Pancreas (tissue), 10 donors: ENCODE results near the gene CTNNA3. TPM values are rescaled to one million over a fixed set of nuclear protein-coding genes. Genes with fewer than 3 reads are reported as not detected.

Experiments
- ATAC-seq, 4 donors: fragments of 200-7000 bp; cut with Tn5 transposase; one replicate each; pipeline versions ENCODE4 v1.8.0 to v1.9.1; 2020; ENCODE audit warnings: mild to moderate bottlenecking in 4 of 4, moderate library complexity in 4 of 4
- DNase-seq, 6 donors: peaks; one replicate each; pipeline ENCODE4 v3.0.0-alpha.2; 2020
- FAIRE-seq: peaks from 2 replicates; lab custom pipeline; 2012; peaks lifted over from hg19 to GRCh38; lab: Jason Lieb, UNC
- H3K27ac ChIP-seq, 4 donors: fragments of 200-600 bp; sonication (generic); 1 replicate in 3 of 4; 2 replicates in 1 of 4; pipeline versions ENCODE4 v1.5.0 to v1.8.0; 2020
- H3K27me3 ChIP-seq, 4 donors: fragments of 200-600 bp; one replicate each; pipeline ENCODE4 v1.8.0; 2021
- H3K36me3 ChIP-seq, 3 donors: fragments of 200-600 bp; sonication (generic) in 1 of 3; one replicate each; pipeline versions ENCODE4 v1.5.0 to v1.8.0; 2020 to 2021
- H3K4me1 ChIP-seq, 3 donors: fragments of 200-600 bp; one replicate each; pipeline ENCODE4 v1.8.0; 2021
- H3K4me3 ChIP-seq, 4 donors: fragments of 200-600 bp; sonication (generic) in 2 of 4; one replicate each; pipeline versions ENCODE4 v1.5.0 to v1.8.0; 2020 to 2021
- H3K9me3 ChIP-seq, 4 donors: fragments of 200-600 bp; one replicate each; pipeline ENCODE4 v1.8.0; 2021
- CTCF ChIP-seq, 4 donors: fragments of 200-600 bp; sonication (generic) in 3 of 4; IDR thresholded peaks; one replicate each; pipeline versions ENCODE4 v1.5.0 to v1.8.0; 2021; ENCODE audit warnings: antibody characterized with exemption in 4 of 4
- WGBS, 2 donors: extraction: QIAGEN DNeasy Blood & Tissue Kit; methylation state at CpG; one replicate each; pipeline ENCODE4 v1.1.7; 2013; 5-methylcytosine and 5-hydroxymethylcytosine counted together
- intact Hi-C, 3 donors: fragments of 100-400 bp; cut with DNase I; formaldehyde crosslinking; loops; one replicate each; pipeline versions ENCODE4 v1.11.1 to v1.14.2; 2022
- polyA plus RNA-seq, 2 donors: library from polyadenylated mRNA; stranded (reverse); fragments of 200-250 nt; gene quantifications; one replicate each; pipeline ENCODE4 v1.2.3, GENCODE V29; 2013
- total RNA-seq, 6 donors: library from RNA; stranded (reverse); fragmentation: NEBNext Ultra II Directional in 4 of 6; extraction: Animal tissue kit (Norgen Biotek cat#: 25700) in 4 of 6; gene quantifications; one replicate each; pipeline versions ENCODE4 v1.2.1 to v1.2.4, GENCODE V29; 2021 to 2023
- donor health status: healthy with polysubstance abuse.
- donor health status: DM: no; HTN: no; CAD: no; lungs with moderate emphysema.
- donor health status: DM: no; HTN: no; CAD: no.
- donor health status: control.
- donor health status: control.
- donor health status: Bipolar disorder and iron deficiency.
- donor health status: DM: yes; HTN: yes; CAD: no.
- donor health status: DM: no; HTN: no; CAD: no.
- donor health status: DM: no; HTN: no; CAD: no.
- donor health status: DM: yes; HTN: yes; CAD: no.

CTNNA3 gene
- total and polyA plus RNA-seq, 8 donors, result 0.02 to 0.83 (median 0.21) TPM

DNA sequence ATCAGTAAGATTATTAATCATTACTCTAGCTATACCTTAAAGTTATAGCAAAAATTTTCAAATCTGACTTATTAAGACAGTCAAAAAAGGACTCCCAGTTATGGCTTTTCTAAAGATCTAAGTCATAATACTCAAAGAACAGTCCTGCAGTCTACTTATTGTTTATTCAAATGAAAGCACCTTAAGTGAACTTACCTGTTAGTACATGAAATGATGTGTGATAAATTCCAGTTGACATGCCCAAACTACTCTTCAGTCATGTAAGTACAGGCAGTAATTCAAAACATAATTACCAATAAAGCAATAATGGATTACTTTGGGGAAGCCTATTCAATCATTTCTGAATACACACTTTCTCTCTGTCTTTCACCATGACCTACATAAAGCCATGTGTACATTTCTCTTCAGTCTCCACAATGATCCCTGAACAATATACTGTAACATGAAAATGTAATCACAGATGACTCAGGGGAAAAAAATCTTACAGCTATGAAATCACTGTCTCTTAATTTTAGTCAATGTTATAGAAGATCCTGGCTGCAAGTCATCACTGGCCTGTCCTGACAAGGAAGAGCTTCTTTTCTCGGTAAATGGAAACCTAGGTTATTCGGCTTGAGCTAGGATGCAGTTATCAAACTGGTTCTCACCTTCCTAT, 1190.9 kb downstream of the CTNNA3 start:
- WGBS, 2 donors, result 95 to 100% methylated on average over 2 of the region's 2 CpGs
- H3K4me1 ChIP-seq, result no peaks in the 10 kb centered on the region
- H3K27ac ChIP-seq, result no peak overlapping the region
- intact Hi-C loops, result no loop called here
- no peak for TF ChIP-seq CTCF (IDR thresholded peaks at IDR 0.05)
- DNase-seq (no peak), FAIRE-seq (no peak), ATAC-seq (no peak)
- H3K4me3 ChIP-seq, result no peak overlapping the region
- H3K9me3 ChIP-seq, result no peaks in the 10 kb centered on the region
- H3K27me3 ChIP-seq, result no peaks in the 10 kb centered on the region
- H3K36me3 ChIP-seq, result no peaks in the 10 kb centered on the region

DNA sequence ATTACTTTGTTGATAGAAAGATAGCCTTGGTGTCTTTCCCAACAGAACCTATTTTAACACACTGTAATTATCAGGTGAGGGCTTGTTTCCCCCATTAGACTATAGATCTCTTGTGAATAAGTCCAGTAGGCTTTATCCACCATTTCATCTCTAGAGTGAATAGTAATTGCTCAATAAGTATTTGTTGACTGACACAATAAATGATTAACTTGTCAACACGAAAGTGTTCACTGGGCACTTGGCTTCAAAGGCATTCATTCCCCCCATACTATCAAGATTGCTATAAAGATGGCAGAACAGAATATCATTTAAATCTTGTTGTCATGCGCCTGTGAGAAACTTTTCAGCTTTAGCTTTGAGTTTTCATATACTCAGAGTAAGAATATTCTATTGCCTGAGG, 1194.6 kb downstream of the CTNNA3 start:
- no peak for DNase-seq
- ATAC-seq, result no peak
- intact Hi-C loops, result no loop called here
- H3K4me3 ChIP-seq, result no peak overlapping the region
- WGBS, 2 donors, result 44 to 55% methylated on average over 2 of the region's 2 CpGs
- no peaks in the 10 kb centered on the region for H3K9me3 ChIP-seq
- H3K27me3 ChIP-seq, result no peaks in the 10 kb centered on the region
- TF ChIP-seq CTCF (IDR thresholded peaks at IDR 0.05), result no peak
- H3K4me1 ChIP-seq, result no peaks in the 10 kb centered on the region
- H3K27ac ChIP-seq, result no peak overlapping the region
- no peak for FAIRE-seq
- H3K36me3 ChIP-seq, result no peaks in the 10 kb centered on the region

- no peak for DNase-seq
- TF ChIP-seq CTCF (IDR thresholded peaks at IDR 0.05), result no peak
- Histone ChIP-seq H3K4me1 (no peaks in the 10 kb centered on the region), H3K9me3 (no peaks in the 10 kb centered on the region), H3K27ac (no peak overlapping the region), H3K27me3 (peaks cover 0 to 4% (median 0%) of the 10 kb centered on the region in 4 donors), H3K36me3 (no peaks in the 10 kb centered on the region), H3K4me3 (no peak overlapping the region)
- no peak for FAIRE-seq
- no peak for ATAC-seq
- intact Hi-C loops, result no loop called here
These were observed 1212.0 kb downstream of the CTNNA3 start for GRCh38 chr10:66483966-66484365.

DNA sequence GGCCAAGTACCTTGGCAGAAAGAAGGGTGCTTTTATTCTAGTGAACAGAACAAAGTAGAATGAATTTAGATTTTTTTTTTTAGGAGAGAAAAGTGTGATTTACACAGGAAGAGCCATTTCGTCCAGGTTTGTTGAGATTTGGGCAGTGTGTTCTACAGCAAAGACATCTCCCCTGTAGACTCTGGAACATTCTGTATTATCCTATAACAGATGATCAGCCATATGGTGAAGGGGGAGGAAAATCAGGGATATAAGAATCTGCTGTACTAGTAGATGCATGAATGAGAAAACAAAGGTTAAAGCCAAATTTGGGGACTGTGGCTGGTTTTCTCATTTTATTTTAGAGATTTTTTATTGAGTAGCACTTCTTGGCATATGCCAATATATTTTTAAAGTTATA, 1223.8 kb downstream of the CTNNA3 start:
- FAIRE-seq (no peak), ATAC-seq (no peak)
- H3K27me3 ChIP-seq, result no peaks in the 10 kb centered on the region

More for the DNA sequence above, 1223.8 kb downstream of the CTNNA3 start:
- TF ChIP-seq CTCF (IDR thresholded peaks at IDR 0.05), result no peak
- WGBS, 2 donors, result 21 to 37% methylated on average over 1 of the region's 1 CpG
- Histone ChIP-seq H3K4me3 (no peak overlapping the region), H3K36me3 (no peaks in the 10 kb centered on the region), H3K27ac (no peak overlapping the region), H3K4me1 (no peaks in the 10 kb centered on the region), H3K9me3 (no peaks in the 10 kb centered on the region)
- no peak for DNase-seq
- intact Hi-C loops, result no loop called here
